ENCODE measurements around the gene TNFRSF13B. TPM values are rescaled to one million over a fixed set of nuclear protein-coding genes. Genes with fewer than 3 reads are reported as not detected.

TNFRSF13B gene
- total RNA-seq (2021; fragmentation: NEBNext Ultra II Directional; extraction: Animal tissue kit (Norgen Biotek cat#: 25700)): not detected
- long read RNA-seq: 0 reads

DNA sequence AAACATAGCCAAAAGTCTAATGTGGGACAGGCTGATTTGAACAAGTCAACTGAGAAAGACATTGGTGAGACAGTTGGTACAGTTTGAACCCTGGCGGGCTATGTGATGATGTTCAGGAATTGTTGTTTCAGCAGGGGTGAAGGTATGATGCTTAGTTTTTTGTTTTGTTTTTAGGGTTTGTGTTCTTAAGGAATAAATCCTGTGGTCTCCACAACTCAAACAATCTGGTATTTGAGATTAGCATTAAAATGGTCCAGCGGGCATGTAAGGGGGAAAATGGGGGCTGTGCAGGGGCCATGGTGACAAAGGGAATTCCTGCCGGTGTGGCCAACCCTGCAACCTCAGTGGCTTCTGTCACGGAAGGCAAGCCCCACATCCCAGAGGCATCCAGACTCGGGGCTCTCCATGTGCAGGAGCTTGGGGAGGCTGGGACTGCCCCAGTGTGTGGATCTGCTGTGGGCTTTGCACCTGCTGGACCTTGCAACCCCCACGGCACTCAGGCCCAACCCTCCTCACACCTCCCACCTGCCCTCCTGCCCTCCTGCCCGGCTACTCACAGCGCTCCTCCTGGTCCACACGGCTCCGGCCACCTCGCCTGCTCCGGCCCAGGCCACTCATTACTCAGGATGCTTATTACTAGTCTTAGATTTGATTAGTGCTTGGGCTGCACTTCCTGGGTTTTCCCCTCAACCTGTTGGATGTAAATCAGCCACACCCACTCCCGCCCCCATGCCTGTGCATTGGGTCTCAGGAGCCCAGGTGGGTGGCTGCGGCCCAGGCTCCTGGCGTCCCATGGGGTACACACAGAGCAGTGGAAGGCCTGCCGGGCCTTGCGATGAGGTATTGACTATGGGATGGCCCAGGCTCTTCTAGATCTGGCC is at the start of gene TNFRSF13B:
TNFRSF13B (minus strand) TSS at position 661 of the 881 bp plus-strand sequence; CDS start at position 618, 43 bp downstream.
- H3K36me3 Mint-ChIP-seq (ENCODE audit: low read depth): no peaks in the 10 kb centered on the region
- H3K27me3 Mint-ChIP-seq (ENCODE audit: insufficient read depth): peaks cover 27% of the 10 kb centered on the region
- peaks cover 11% of the 10 kb centered on the region for H3K4me1 Mint-ChIP-seq (ENCODE audit: low read depth)

DNA sequence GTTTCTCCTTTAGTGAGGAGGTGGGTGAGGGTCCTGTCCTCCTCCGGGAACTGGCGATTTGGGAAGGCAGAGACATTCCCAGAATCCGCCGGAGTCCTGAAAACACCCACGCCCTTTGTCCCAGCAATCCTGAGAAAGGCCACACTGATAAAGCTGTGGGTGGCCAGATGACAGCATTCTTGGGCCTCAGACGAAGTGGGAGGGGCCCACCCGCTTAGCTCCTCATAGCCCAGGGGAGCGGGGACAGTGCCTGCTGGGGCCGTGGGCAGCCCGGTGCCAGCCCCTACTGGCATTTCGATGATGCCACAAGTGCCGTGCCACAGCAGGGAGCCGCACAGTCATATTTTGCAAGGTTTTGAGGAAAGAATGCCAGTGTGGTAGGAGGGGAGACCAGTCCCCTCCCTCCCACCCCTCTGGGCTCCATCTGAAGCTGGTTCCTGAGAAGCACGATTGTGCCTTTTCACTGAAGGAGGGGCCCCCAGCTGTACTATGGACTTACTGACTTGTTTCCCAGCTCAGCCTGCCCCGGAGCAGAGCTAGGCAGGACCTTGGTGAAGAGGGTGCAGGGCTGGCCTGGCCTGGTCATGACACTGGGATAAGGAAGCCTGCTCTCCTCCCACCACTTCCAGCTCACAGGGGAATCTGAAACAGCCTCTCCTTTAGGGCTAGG is 49.4 kb upstream of the TNFRSF13B start:
- no peak overlapping the region for H3K27ac Mint-ChIP-seq
- no peak overlapping the region for H3K4me3 Mint-ChIP-seq
- peaks cover 1% of the 10 kb centered on the region for H3K27me3 Mint-ChIP-seq (ENCODE audit: insufficient read depth)
- H3K36me3 Mint-ChIP-seq (ENCODE audit: low read depth): 0 out of 2 replicates have a peak, but pooled peaks cover 3% of the 10 kb centered on the region
- DNase-seq: no peak
- TF ChIP-seq, protein P1, sequence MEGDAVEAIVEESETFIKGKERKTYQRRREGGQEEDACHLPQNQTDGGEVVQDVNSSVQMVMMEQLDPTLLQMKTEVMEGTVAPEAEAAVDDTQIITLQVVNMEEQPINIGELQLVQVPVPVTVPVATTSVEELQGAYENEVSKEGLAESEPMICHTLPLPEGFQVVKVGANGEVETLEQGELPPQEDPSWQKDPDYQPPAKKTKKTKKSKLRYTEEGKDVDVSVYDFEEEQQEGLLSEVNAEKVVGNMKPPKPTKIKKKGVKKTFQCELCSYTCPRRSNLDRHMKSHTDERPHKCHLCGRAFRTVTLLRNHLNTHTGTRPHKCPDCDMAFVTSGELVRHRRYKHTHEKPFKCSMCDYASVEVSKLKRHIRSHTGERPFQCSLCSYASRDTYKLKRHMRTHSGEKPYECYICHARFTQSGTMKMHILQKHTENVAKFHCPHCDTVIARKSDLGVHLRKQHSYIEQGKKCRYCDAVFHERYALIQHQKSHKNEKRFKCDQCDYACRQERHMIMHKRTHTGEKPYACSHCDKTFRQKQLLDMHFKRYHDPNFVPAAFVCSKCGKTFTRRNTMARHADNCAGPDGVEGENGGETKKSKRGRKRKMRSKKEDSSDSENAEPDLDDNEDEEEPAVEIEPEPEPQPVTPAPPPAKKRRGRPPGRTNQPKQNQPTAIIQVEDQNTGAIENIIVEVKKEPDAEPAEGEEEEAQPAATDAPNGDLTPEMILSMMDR (IDR thresholded peaks at IDR 0.05): no peak
- peaks cover 3% of the 10 kb centered on the region; the same call in 1 of the 2 replicates for H3K9me3 Mint-ChIP-seq
- H3K4me1 Mint-ChIP-seq (ENCODE audit: low read depth): no peaks in the 10 kb centered on the region; the same call in 1 of the 2 replicates

More for the DNA sequence above, at the start of gene TNFRSF13B:
- H3K27ac Mint-ChIP-seq: no peak within 1 kb of the TSS
- DNase-seq: no peak
- H3K4me3 Mint-ChIP-seq: no peak within 1 kb of the TSS
- TF ChIP-seq, protein P1 (IDR thresholded peaks at IDR 0.05): no peak
- no peaks in the 10 kb centered on the region for H3K9me3 Mint-ChIP-seq

DNA sequence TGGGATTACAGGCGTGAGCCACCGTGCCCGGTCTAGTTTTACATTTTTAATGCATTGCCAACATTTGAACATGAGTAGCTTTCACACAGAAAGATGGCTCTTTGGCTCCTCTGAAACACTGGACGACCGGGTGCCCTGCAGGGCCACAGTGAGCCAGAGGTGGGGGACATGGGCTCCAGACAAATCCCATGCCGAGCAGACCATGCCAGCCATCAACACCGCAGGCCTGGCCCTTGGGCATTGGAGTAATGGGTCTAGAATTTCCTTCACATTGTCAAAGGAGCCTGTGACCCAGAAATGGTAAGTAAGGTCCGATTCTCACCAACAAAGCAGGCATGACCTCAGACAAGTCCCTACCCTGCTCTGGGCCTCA is 48.9 kb upstream of the TNFRSF13B start:
- DNase-seq: no peak
- TF ChIP-seq, protein P1 (IDR thresholded peaks at IDR 0.05): no peak
- 0 out of 2 replicates have a peak, but pooled peaks cover 3% of the 10 kb centered on the region for H3K36me3 Mint-ChIP-seq (ENCODE audit: low read depth)
- no peak overlapping the region for H3K4me3 Mint-ChIP-seq
- H3K4me1 Mint-ChIP-seq (ENCODE audit: low read depth): no peaks in the 10 kb centered on the region; the same call in 1 of the 2 replicates
- H3K27ac Mint-ChIP-seq: no peak overlapping the region
- peaks cover 3% of the 10 kb centered on the region; the same call in 1 of the 2 replicates for H3K9me3 Mint-ChIP-seq
- peaks cover 1% of the 10 kb centered on the region for H3K27me3 Mint-ChIP-seq (ENCODE audit: insufficient read depth)

DNA sequence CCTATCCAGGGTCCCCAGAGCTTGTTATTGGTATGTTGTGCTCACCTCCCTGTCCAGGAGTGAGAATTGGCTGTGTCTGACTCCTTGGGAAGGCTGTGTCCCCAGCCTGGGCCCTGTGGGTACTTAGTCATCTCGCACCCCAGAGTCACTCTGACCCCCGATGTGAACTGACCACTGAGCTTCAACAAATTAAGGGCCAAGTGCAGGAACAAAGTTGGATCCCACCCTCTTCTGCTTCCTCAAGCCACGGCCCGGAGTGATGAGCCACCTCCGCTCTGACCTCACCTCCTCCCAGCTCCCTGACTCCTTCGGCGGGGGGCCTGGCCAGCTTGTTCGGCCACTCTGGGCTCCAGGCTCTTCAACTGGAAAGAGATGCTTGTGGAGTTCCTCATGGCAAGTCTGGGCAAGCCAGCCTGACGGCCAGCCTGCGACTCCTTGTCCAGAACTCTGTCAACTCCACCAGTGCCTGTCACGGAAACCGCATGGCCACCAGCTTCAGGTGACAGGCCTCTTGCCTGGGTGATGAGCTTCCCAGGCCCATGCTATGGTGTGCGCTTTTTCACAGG is 48.1 kb upstream of the TNFRSF13B start:
- peaks cover 3% of the 10 kb centered on the region; the same call in 1 of the 2 replicates for H3K9me3 Mint-ChIP-seq
- 0 out of 2 replicates have a peak, but pooled peaks cover 3% of the 10 kb centered on the region for H3K36me3 Mint-ChIP-seq (ENCODE audit: low read depth)
- TF ChIP-seq, protein P1 (IDR thresholded peaks at IDR 0.05): no peak
- no peak for DNase-seq
- H3K27me3 Mint-ChIP-seq (ENCODE audit: insufficient read depth): peaks cover 1% of the 10 kb centered on the region
- no peaks in the 10 kb centered on the region; the same call in none of the 2 replicates for H3K4me1 Mint-ChIP-seq (ENCODE audit: low read depth)
- no peak overlapping the region for H3K4me3 Mint-ChIP-seq
- no peak overlapping the region for H3K27ac Mint-ChIP-seq

DNA sequence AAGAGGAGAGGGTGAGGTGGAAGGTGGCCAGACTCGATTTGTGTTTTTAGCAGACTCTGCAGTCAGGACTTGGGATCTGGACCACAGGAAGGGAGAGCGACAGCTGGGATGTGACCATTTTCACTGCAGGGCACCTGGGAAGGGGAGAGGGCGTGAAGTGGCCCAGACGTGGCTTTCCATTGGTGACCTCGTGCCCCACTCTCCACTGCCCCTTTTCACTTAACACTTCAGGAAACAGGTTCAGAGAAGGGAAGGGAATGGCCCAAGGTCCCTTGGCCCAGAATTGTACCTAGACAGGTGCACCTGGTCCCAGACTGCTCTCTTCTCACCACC is 47.5 kb upstream of the TNFRSF13B start:
- Mint-ChIP-seq H3K27ac (no peak overlapping the region), H3K9me3 (peaks cover 3% of the 10 kb centered on the region; the same call in 1 of the 2 replicates), H3K36me3 (ENCODE audit: low read depth) (0 out of 2 replicates have a peak, but pooled peaks cover 3% of the 10 kb centered on the region), H3K4me1 (ENCODE audit: low read depth) (peaks cover 5% of the 10 kb centered on the region), H3K27me3 (ENCODE audit: insufficient read depth) (peaks cover 1% of the 10 kb centered on the region), H3K4me3 (no peak overlapping the region)
- TF ChIP-seq, protein P1 (IDR thresholded peaks at IDR 0.05): no peak
- no peak for DNase-seq

Data from HFFc6 (cell line).